Thoracic aorta (tissue), 2 donors: ENCODE measurements around the gene ARHGAP10. TPM values are rescaled to one million over a fixed set of nuclear protein-coding genes. Genes with fewer than 3 reads are reported as not detected.

Source experiments
- ATAC-seq: fragments of 150-250 bp; one replicate; pipeline ENCODE4 v1.8.0; 2017; ENCODE audit warnings: low read depth; ENCODE audit not compliant: insufficient number of reproducible peaks, low FRiP score
- DNase-seq: peaks from one replicate; pipeline ENCODE4 v3.0.0-alpha.2; 2020; ENCODE audit warnings: low spot score
- H3K27ac ChIP-seq, 2 donors: fragments of 200-600 bp; sonication (generic); 1 replicate in 1 of 2; 2 replicates in 1 of 2; pipeline ENCODE4 v1.5.1; 2016; ENCODE audit warnings: mild to moderate bottlenecking in 2 of 2, moderate library complexity in 2 of 2
- H3K27me3 ChIP-seq: fragments of 200-600 bp; sonication (generic); replicated peaks from 2 replicates; pipeline ENCODE4 v1.6.0; 2016; ENCODE audit warnings: mild to moderate bottlenecking; ENCODE audit not compliant: insufficient read depth
- H3K36me3 ChIP-seq: fragments of 200-600 bp; sonication (generic); one replicate; pipeline ENCODE4 v1.5.1; 2016
- H3K4me1 ChIP-seq, 2 donors: fragments of 200-600 bp; sonication (generic); 1 replicate in 1 of 2; 2 replicates in 1 of 2; pipeline versions ENCODE4 v1.5.1 to v1.6.0; 2016; ENCODE audit warnings: low read depth in 2 of 2, mild to moderate bottlenecking in 1 of 2; ENCODE audit not compliant: control insufficient read depth in 1 of 2
- H3K4me3 ChIP-seq: fragments of 200-600 bp; sonication (generic); 2 replicates; pipeline ENCODE4 v1.5.1; 2016; ENCODE audit warnings: mild to moderate bottlenecking
- H3K9me3 ChIP-seq: fragments of 200-600 bp; sonication (generic); 2 replicates; pipeline ENCODE4 v1.5.1; 2016
- CTCF ChIP-seq: fragments of 200-600 bp; sonication (generic); IDR thresholded peaks from one replicate; pipeline ENCODE4 v1.5.1; 2019; ENCODE audit warnings: antibody characterized with exemption
- total RNA-seq, 2 donors: library from RNA; depleted of rRNA; stranded (reverse); fragments of >200 nt; gene quantifications; one replicate each; pipeline versions ENCODE4 v1.1.0 to v1.2.3, GENCODE V29; 2016

The ARHGAP10 gene
- total RNA-seq, 2 donors from 2014 or later = 195 to 211 TPM

- no peak for TF ChIP-seq CTCF
- peaks cover 6% of the 10 kb centered on the region for H3K36me3 ChIP-seq
- H3K9me3 ChIP-seq = no peaks in the 10 kb centered on the region
- H3K4me1 ChIP-seq = no peaks in the 10 kb centered on the region
- no peaks in the 10 kb centered on the region for H3K27me3 ChIP-seq
- no peak overlapping the region for H3K27ac ChIP-seq
- DNase-seq = no peak
- H3K4me3 ChIP-seq = no peak overlapping the region
- ATAC-seq = no peak
Measured at GRCh38 chr4:148108766-148109165, 376.9 kb downstream of the ARHGAP10 start.

- no peaks in the 10 kb centered on the region for H3K27me3 ChIP-seq
- no peak overlapping the region for H3K27ac ChIP-seq
- ATAC-seq = no peak
- DNase-seq = no peak
- H3K36me3 ChIP-seq = peaks cover 8% of the 10 kb centered on the region
- no peaks in the 10 kb centered on the region for H3K4me1 ChIP-seq
- no peaks in the 10 kb centered on the region for H3K9me3 ChIP-seq
- H3K4me3 ChIP-seq = no peak overlapping the region
- TF ChIP-seq CTCF = no peak
Measured at GRCh38 chr4:148109216-148109615, 377.3 kb downstream of the ARHGAP10 start.

DNA sequence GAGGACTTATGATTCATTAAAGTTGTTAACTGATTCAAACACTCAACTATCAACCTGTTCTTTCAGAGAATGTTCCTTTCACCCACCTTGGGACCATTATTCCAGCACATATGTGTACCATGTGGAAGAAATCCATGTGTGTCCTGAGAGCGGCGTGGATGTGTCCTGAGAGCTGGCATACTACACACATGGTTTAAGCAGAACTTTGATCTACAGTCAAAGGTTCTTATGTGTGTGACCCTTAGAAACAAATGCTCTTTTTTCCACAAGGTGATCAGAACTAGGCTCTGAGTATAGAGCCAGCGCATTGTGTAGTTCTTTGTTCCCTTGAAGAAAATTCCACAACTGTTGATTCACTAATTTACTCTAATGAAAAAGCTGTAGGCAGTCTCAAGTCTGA, 378.3 kb downstream of the ARHGAP10 start:
- no peak overlapping the region for H3K4me3 ChIP-seq
- no peaks in the 10 kb centered on the region for H3K4me1 ChIP-seq
- no peaks in the 10 kb centered on the region for H3K9me3 ChIP-seq
- no peak for TF ChIP-seq CTCF
- H3K27me3 ChIP-seq = no peaks in the 10 kb centered on the region
- DNase-seq (no peak), ATAC-seq (no peak)
- peaks cover 8% of the 10 kb centered on the region for H3K36me3 ChIP-seq
- no peak overlapping the region for H3K27ac ChIP-seq

DNA sequence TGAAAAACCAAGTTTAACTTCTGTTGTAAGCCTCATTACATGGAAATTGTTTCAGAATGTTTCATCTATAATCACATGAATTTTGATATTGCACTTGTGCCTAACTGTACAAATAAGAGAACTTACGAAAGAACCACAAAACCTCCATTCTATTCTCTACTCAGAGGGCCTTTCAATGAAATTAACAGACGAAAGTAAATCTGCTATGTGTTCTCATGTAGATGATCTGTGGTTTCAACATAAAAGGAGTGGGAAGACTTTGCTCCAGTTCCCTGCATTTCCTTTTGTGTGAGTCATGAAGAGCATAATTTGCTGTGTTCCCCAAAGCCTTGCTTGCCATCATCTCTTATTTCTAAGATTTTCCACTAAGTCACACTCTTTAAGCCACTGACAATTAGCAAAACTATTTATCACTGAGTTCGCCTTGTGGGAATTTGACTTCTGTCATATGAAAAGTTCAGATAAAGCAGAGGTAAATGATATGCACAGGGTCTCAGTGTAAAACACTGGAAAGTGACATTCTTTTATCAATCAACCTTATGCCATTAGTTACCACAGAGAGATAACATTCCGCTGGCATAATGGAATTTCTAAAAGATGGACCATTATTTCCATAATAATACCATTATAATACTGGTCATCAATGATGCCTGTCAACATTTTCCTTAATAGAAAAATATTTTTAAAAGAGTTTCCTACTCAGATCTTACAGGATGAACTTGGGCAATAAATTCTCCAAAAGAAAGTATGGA, 380.5 kb downstream of the ARHGAP10 start:
- H3K36me3 ChIP-seq = peaks cover 8% of the 10 kb centered on the region
- no peak for TF ChIP-seq CTCF
- no peak overlapping the region for H3K4me3 ChIP-seq
- no peaks in the 10 kb centered on the region for H3K9me3 ChIP-seq
- H3K27ac ChIP-seq = no peak overlapping the region
- ATAC-seq (no peak), DNase-seq (no peak)
- peaks cover 0 to 7% of the 10 kb centered on the region in 2 donors for H3K4me1 ChIP-seq
- no peaks in the 10 kb centered on the region for H3K27me3 ChIP-seq

DNA sequence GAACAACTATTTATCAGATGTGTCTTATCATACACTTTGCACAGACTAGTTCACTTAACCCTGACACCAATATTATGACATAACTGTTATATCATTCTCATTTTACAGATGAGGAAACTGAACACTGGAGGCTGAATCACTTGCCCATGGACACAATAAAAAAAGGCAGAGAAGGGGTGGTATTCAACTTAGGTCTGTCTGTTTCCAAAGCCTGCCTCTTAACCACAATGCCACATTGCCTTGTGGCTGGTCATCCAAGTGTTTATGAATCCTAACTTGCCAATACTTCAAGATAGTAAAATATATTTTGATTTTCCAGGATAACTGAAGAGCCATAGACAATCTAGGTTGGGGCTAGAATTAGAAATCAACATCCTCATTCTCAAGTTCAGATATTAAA, 382.5 kb downstream of the ARHGAP10 start:
- Histone ChIP-seq H3K9me3 (no peaks in the 10 kb centered on the region), H3K4me1 (peaks cover 0 to 7% of the 10 kb centered on the region in 2 donors), H3K4me3 (no peak overlapping the region), H3K27me3 (no peaks in the 10 kb centered on the region), H3K36me3 (peaks cover 8% of the 10 kb centered on the region), H3K27ac (no peak overlapping the region)
- no peak for TF ChIP-seq CTCF
- no peak for ATAC-seq
- DNase-seq = no peak
